ENCODE results near the gene GAPT.

GAPT gene

GRCh38 chr5:58462154-58462553 is 29.1 kb upstream of the GAPT start:
- no peak for DNase-seq

- peak; percentile 44 to 74 for DNase-seq
Measured at GRCh38 chr5:58462623-58463230, 28.5 kb upstream of the GAPT start.

GRCh38 chr5:58466939-58467338 is 24.3 kb upstream of the GAPT start:
- peak; percentile 15 to 27 for DNase-seq

GRCh38 chr5:58469896-58470295 is 21.3 kb upstream of the GAPT start:
- DNase-seq: no peak

GRCh38 chr5:58475404-58475803 is 15.8 kb upstream of the GAPT start:
- no peak for DNase-seq

GRCh38 chr5:58477760-58478376 is 13.4 kb upstream of the GAPT start:
- DNase-seq: no peak

GRCh38 chr5:58481066-58481676 is 10.1 kb upstream of the GAPT start:
- no peak for DNase-seq

GRCh38 chr5:58481828-58482227 is 9.4 kb upstream of the GAPT start:
- DNase-seq: no peak

- DNase-seq: no peak
Measured at GRCh38 chr5:58482536-58482935, 8.7 kb upstream of the GAPT start.

- DNase-seq: no peak
Measured at GRCh38 chr5:58484505-58484904, 6.7 kb upstream of the GAPT start.

- DNase-seq: no peak
Measured at GRCh38 chr5:58486290-58486689, 4.9 kb upstream of the GAPT start.

- DNase-seq: no peak
Measured at GRCh38 chr5:58490402-58491050, 709 bp upstream of the GAPT start.

GRCh38 chr5:58493141-58493540 is 1.9 kb downstream of the GAPT start:
- no peak for DNase-seq

- DNase-seq: no peak
Measured at GRCh38 chr5:58496488-58496887, 5.3 kb downstream of the GAPT start.

GRCh38 chr5:58497386-58497785 is 6.2 kb downstream of the GAPT start:
- no peak for DNase-seq

GRCh38 chr5:58497921-58498320 is 6.7 kb downstream of the GAPT start:
- no peak for DNase-seq

- DNase-seq: no peak
Measured at GRCh38 chr5:58498340-58498942, 7.2 kb downstream of the GAPT start.

GRCh38 chr5:58499231-58499630 is 8.0 kb downstream of the GAPT start:
- no peak for DNase-seq

- DNase-seq: no peak
Measured at GRCh38 chr5:58499941-58500340, 8.7 kb downstream of the GAPT start.

GRCh38 chr5:58501778-58502417 is 10.7 kb downstream of the GAPT start:
- DNase-seq: no peak

- DNase-seq: no peak
Measured at GRCh38 chr5:58503390-58504046, 12.3 kb downstream of the GAPT start.

- DNase-seq: no peak
Measured at GRCh38 chr5:58504766-58505165, 13.5 kb downstream of the GAPT start.

- no peak for DNase-seq
Measured at GRCh38 chr5:58505502-58505901, 14.3 kb downstream of the GAPT start.
